GM19099 (cell line): ENCODE results near the gene CTCF.

Experiments used
- POLR2A ChIP-seq: IDR thresholded peaks from 3 replicates; pipeline ENCODE4 v1.6.1; 2011; ENCODE audit warnings: low read depth; ENCODE audit not compliant: insufficient read length; ENCODE audit errors: extremely low read depth

The CTCF gene

DNA sequence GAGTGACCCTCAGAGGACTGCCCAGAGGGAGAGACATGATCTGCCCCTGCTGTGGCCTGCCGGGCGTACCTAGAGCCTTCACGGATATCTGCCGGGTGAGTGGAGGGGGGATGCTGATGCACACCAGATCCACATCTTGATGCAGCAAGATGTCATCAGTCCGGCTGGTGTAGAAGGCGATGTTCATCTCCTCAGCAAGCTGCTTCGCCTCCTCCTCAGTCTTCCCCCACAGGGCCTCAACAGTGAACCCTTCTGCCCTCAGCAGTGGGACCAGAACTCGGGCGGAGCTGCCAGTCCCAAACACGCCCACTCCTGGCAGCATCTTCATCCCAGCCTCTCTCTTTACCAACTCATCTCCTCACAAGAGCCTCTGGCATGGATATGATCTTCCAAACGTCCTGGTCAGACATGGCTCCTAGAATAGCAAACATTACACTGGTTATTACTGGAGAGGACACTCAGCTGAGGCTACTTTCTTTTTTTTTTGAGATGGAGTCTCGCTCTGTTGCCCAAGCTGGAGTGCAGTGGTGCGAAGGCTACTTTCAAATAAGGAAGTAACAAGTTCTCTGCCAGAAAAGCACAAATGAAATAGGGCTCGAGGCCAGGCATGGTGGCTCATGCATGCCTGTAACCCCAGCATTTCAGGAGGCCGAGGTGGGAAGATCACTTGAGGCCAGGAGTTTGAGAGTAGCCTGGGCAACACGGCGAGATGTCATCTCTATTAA lies 123.2 kb downstream of the CTCF start:
- no peak for TF ChIP-seq POLR2A
